Measurements from ENCODE around the gene DRC1. TPM values are rescaled to one million over a fixed set of nuclear protein-coding genes. Genes with fewer than 3 reads are reported as not detected.

Gene DRC1
- total RNA-seq, 1 donor from 2014 or later, result not detected

- no peak for DNase-seq (ENCODE audit: extremely low read depth, low read depth, low spot score)
Observed at GRCh38 chr2:26442301-26442700, 40.6 kb downstream of the DRC1 start.

- no peak for DNase-seq (ENCODE audit: extremely low read depth, low read depth, low spot score)
Observed at GRCh38 chr2:26442707-26443106, 41.0 kb downstream of the DRC1 start.

GRCh38 chr2:26444236-26444635 is 42.5 kb downstream of the DRC1 start:
- DNase-seq (ENCODE audit: extremely low read depth, low read depth, low spot score), result no peak

- DNase-seq (ENCODE audit: extremely low read depth, low read depth, low spot score), result no peak
Observed at GRCh38 chr2:26448651-26449050, 46.9 kb downstream of the DRC1 start.

GRCh38 chr2:26449278-26450030 is 47.7 kb downstream of the DRC1 start:
- no peak for DNase-seq (ENCODE audit: extremely low read depth, low read depth, low spot score)

GRCh38 chr2:26450031-26450635 is 48.4 kb downstream of the DRC1 start:
- DNase-seq (ENCODE audit: extremely low read depth, low read depth, low spot score), result no peak

- DNase-seq (ENCODE audit: extremely low read depth, low read depth, low spot score), result no peak
Observed at GRCh38 chr2:26451700-26452099, 50.0 kb downstream of the DRC1 start.

GRCh38 chr2:26453421-26454329 is 52.0 kb downstream of the DRC1 start:
- no peak for DNase-seq (ENCODE audit: extremely low read depth, low read depth, low spot score)

GRCh38 chr2:26454561-26455001 is 52.9 kb downstream of the DRC1 start:
- no peak for DNase-seq (ENCODE audit: extremely low read depth, low read depth, low spot score)

GRCh38 chr2:26455037-26455669 is 53.4 kb downstream of the DRC1 start:
- DNase-seq (ENCODE audit: extremely low read depth, low read depth, low spot score), result no peak

GRCh38 chr2:26455670-26456439 is 54.1 kb downstream of the DRC1 start:
- DNase-seq (ENCODE audit: extremely low read depth, low read depth, low spot score), result no peak

- DNase-seq (ENCODE audit: extremely low read depth, low read depth, low spot score), result no peak
Observed at GRCh38 chr2:26456440-26457250, 54.9 kb downstream of the DRC1 start.

- no peak for DNase-seq (ENCODE audit: extremely low read depth, low read depth, low spot score)
Observed at GRCh38 chr2:26457251-26457666, 55.5 kb downstream of the DRC1 start.

- DNase-seq (ENCODE audit: extremely low read depth, low read depth, low spot score), result no peak
Observed at GRCh38 chr2:26457695-26458364, 56.1 kb downstream of the DRC1 start.

- DNase-seq (ENCODE audit: extremely low read depth, low read depth, low spot score), result no peak
Observed at GRCh38 chr2:26458365-26459042, 56.8 kb downstream of the DRC1 start.

GRCh38 chr2:26459991-26460612 is 58.4 kb downstream of the DRC1 start:
- DNase-seq (ENCODE audit: extremely low read depth, low read depth, low spot score), result no peak

- DNase-seq (ENCODE audit: extremely low read depth, low read depth, low spot score), result no peak
Observed at GRCh38 chr2:26460613-26461031, 58.9 kb downstream of the DRC1 start.

GRCh38 chr2:26461601-26462023 is 59.9 kb downstream of the DRC1 start:
- DNase-seq (ENCODE audit: extremely low read depth, low read depth, low spot score), result no peak
